Thyroid gland (tissue), 4 donors: Measurements from ENCODE around the gene MGLL. TPM values are rescaled to one million over a fixed set of nuclear protein-coding genes. Genes with fewer than 3 reads are reported as not detected.

Source experiments
- DNase-seq, 2 donors: peaks; one replicate each; pipeline ENCODE4 v3.0.0-alpha.2; 2019
- H3K27ac ChIP-seq, 3 donors: fragments of 200-600 bp; sonication (generic); 1 replicate in 2 of 3; 2 replicates in 1 of 3; pipeline ENCODE4 v1.5.1; 2016 to 2019; ENCODE audit warnings: mild to moderate bottlenecking in 1 of 3, moderate library complexity in 1 of 3
- H3K27me3 ChIP-seq: fragments of 200-600 bp; sonication (generic); one replicate; pipeline ENCODE4 v1.5.1; 2019
- H3K36me3 ChIP-seq, 2 donors: fragments of 200-600 bp; sonication (generic); one replicate each; pipeline ENCODE4 v1.5.1; 2016 to 2019
- H3K4me1 ChIP-seq, 2 donors: fragments of 200-600 bp; sonication (generic); one replicate each; pipeline ENCODE4 v1.5.1; 2017 to 2019
- H3K4me3 ChIP-seq, 3 donors: fragments of 200-600 bp; sonication (generic); replicated peaks in 1 of 3; 1 replicate in 2 of 3; 2 replicates in 1 of 3; pipeline ENCODE4 v1.5.1; 2016; ENCODE audit warnings: mild to moderate bottlenecking in 1 of 3
- H3K9me3 ChIP-seq: fragments of 200-600 bp; sonication (generic); one replicate; pipeline ENCODE4 v1.5.1; 2017
- CTCF ChIP-seq, 6 experiments: fragments of 200-600 bp in 3 of 6; fragments of 450-650 bp in 3 of 6; sonication (generic) in 3 of 6; IDR thresholded peaks; one replicate each; pipeline ENCODE4 v1.5.1; 2016 to 2019; ENCODE audit warnings: antibody characterized with exemption in 6 of 6, mild to moderate bottlenecking in 2 of 6, inconsistent platforms in 1 of 6, moderate library complexity in 1 of 6
- POLR2A ChIP-seq, 2 donors: fragments of 450-650 bp; IDR thresholded peaks; one replicate each; pipeline ENCODE4 v1.6.1; 2017; ENCODE audit warnings: antibody characterized with exemption in 2 of 2, mild to moderate bottlenecking in 2 of 2, moderate library complexity in 1 of 2
- WGBS, 2 donors: methylation state at CpG; one replicate each; pipeline ENCODE4 v1.1.5; 2017; 5-methylcytosine and 5-hydroxymethylcytosine counted together
- intact Hi-C: fragments of 100-400 bp; cut with DNase I; formaldehyde crosslinking; loops from one replicate; pipeline ENCODE4 v1.15.1; 2023
- total RNA-seq, 4 donors: library from RNA; depleted of rRNA; stranded (reverse); fragments of >200 nt; gene quantifications; one replicate each; pipeline ENCODE4 v1.2.3, GENCODE V29; 2016

The MGLL gene
- total RNA-seq, 4 donors from 2014 or later = 12.4 to 24.7 (median 18.4) TPM

GRCh38 chr3:127763816-127764215 lies 58.5 kb downstream of the MGLL start:
- intact Hi-C loops = no loop called here
- H3K27ac ChIP-seq = no peak overlapping the region
- 83% methylated on average over 7 of the region's 7 CpGs for WGBS, 2 donors
- no peaks in the 10 kb centered on the region for H3K9me3 ChIP-seq
- no peaks in the 10 kb centered on the region for H3K36me3 ChIP-seq
- H3K27me3 ChIP-seq = no peaks in the 10 kb centered on the region
- no peak for DNase-seq
- no peak for TF ChIP-seq POLR2A (IDR thresholded peaks at IDR 0.05)
- no peak overlapping the region for H3K4me3 ChIP-seq
- peaks cover 14 to 26% of the 10 kb centered on the region in 2 donors for H3K4me1 ChIP-seq

GRCh38 chr3:127763337-127763736 lies 59.0 kb downstream of the MGLL start:
- Histone ChIP-seq H3K9me3 (no peaks in the 10 kb centered on the region), H3K4me3 (no peak overlapping the region), H3K27me3 (no peaks in the 10 kb centered on the region), H3K36me3 (no peaks in the 10 kb centered on the region), H3K27ac (no peak overlapping the region), H3K4me1 (peaks cover 14 to 26% of the 10 kb centered on the region in 2 donors)
- intact Hi-C loops = no loop called here
- DNase-seq = no peak
- 89 to 96% methylated on average over 6 of the region's 8 CpGs for WGBS, 2 donors
- TF ChIP-seq POLR2A (IDR thresholded peaks at IDR 0.05) (no peak), CTCF (IDR thresholded peaks at IDR 0.05) (no peak)

- DNase-seq = no peak
- Histone ChIP-seq H3K27me3 (no peaks in the 10 kb centered on the region), H3K36me3 (no peaks in the 10 kb centered on the region), H3K27ac (no peak overlapping the region), H3K4me1 (peaks cover 14 to 26% of the 10 kb centered on the region in 2 donors), H3K9me3 (no peaks in the 10 kb centered on the region), H3K4me3 (no peak overlapping the region)
- no peak for TF ChIP-seq CTCF (IDR thresholded peaks at IDR 0.05)
- no peak for TF ChIP-seq POLR2A (IDR thresholded peaks at IDR 0.05)
- intact Hi-C loops = no loop called here
- WGBS, 2 donors = 100% methylated on average over 1 of the region's 1 CpG
These were observed 59.6 kb downstream of the MGLL start for GRCh38 chr3:127762787-127763105.

- TF ChIP-seq CTCF (IDR thresholded peaks at IDR 0.05) = no peak
- TF ChIP-seq POLR2A (IDR thresholded peaks at IDR 0.05) = peak in 1 of 2 donors; percentile 9
- no peaks in the 10 kb centered on the region for H3K9me3 ChIP-seq
- peak; percentile 74 to 75 for DNase-seq
- H3K4me1 ChIP-seq = peaks cover 14 to 26% of the 10 kb centered on the region in 2 donors
- no peaks in the 10 kb centered on the region for H3K27me3 ChIP-seq
- H3K27ac ChIP-seq = peak overlapping the region; percentile 1 to 51 (median 8)
- intact Hi-C loops = no loop called here
- 14 to 30% methylated on average over 12 to 15 of the region's 15 CpGs for WGBS, 2 donors
- no peaks in the 10 kb centered on the region for H3K36me3 ChIP-seq
- no peak overlapping the region for H3K4me3 ChIP-seq
These were observed 60.1 kb downstream of the MGLL start for GRCh38 chr3:127762077-127762786.

- Histone ChIP-seq H3K27ac (peak overlapping the region in 2 of 3 donors; percentile 8 to 51), H3K4me3 (no peak overlapping the region), H3K9me3 (no peaks in the 10 kb centered on the region), H3K36me3 (no peaks in the 10 kb centered on the region), H3K4me1 (peaks cover 14 to 26% of the 10 kb centered on the region in 2 donors), H3K27me3 (no peaks in the 10 kb centered on the region)
- WGBS, 2 donors = 60% methylated on average over 1 of the region's 12 CpGs; no CpG with 5 or more reads in 1 of the 2 donors
- intact Hi-C loops = no loop called here
- DNase-seq = peak; percentile 35 to 52
- TF ChIP-seq CTCF (IDR thresholded peaks at IDR 0.05) (peak in 3 of 6 experiments; percentile 11 to 26 (median 15)), POLR2A (IDR thresholded peaks at IDR 0.05) (no peak)
These were observed 60.9 kb downstream of the MGLL start for GRCh38 chr3:127761441-127761801.
